Activated gamma-delta T cell treated with Interleukin-2 at 50 U/mL for 16 hours (primary cell): ENCODE results near the gene JARID2.

Experiments
- DNase-seq: peaks from one replicate; pipeline ENCODE4 v3.0.0-alpha.2; 2020

The JARID2 gene

GRCh38 chr6:15247500-15248450 is 1.9 kb downstream of the JARID2 start:
- DNase-seq, result peak; percentile 58

DNA sequence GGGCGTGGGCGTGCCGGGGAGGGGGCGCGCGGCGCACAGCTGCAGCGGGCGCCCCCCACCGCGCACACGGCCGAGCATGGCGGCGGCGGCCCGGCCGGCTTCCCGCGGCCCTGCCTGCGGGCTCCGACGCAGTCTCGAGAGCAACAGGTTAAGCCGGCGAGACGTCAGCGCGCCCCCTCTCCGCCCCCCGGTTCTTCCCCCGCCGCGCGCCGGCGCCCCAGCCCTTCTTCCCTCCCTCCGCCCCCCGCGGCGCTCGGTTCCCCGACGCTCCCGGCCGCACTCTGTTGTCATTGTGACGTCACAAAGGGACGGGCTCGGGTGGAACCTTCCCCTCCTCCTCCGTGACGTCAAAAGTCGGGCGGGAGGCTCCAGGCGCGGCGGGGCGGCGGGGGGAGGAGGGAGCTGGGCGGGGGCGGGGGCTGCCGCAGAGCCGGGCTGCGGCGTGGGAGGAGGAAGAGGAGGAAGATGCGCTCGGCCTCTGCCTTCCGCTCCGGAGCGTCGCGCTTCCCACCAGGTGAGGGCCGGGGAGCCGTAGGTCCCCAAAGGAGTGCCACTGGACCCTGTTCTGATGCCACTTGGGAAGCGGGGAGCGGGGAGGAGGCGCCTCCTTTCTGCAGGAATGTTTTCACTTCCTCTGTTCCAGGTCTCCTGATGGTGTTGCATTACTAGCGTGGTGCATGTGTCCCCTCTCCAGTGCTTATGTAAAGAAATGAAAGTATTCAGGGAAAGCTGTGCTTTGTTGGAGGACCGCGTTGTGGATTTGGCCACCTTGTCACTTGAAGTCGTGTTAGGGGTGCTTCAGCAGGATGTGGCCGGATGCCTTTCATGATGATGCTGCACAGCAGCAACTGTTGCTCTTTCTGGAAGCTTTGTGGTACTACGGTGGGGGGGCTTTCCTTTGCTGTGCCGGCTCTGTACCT is 2.8 kb downstream of the JARID2 start:
- DNase-seq, result peak; percentile 92

- no peak for DNase-seq
Observed at GRCh38 chr6:15249371-15250019, 3.6 kb downstream of the JARID2 start.

- DNase-seq, result no peak
Observed at GRCh38 chr6:15250187-15251168, 4.6 kb downstream of the JARID2 start.

DNA sequence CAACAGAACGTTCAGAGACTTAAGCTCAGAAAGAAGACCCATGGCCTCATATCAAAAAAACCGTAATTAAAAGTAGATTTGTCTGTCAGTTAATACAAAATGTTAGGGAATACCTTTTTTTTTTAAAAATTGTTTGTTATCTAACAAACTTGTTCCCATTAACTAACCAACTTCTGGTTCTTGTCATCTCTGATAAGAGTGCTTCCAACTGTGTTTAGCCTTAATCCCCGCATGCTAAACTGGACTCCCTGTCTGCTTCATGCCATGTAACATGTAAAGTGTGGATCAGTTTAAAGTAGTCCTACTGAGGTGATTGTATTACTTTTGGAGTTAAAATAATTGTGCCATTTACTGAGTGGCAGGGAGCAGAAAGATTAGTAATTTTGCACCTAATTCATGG is 6.3 kb downstream of the JARID2 start:
- DNase-seq, result no peak

DNA sequence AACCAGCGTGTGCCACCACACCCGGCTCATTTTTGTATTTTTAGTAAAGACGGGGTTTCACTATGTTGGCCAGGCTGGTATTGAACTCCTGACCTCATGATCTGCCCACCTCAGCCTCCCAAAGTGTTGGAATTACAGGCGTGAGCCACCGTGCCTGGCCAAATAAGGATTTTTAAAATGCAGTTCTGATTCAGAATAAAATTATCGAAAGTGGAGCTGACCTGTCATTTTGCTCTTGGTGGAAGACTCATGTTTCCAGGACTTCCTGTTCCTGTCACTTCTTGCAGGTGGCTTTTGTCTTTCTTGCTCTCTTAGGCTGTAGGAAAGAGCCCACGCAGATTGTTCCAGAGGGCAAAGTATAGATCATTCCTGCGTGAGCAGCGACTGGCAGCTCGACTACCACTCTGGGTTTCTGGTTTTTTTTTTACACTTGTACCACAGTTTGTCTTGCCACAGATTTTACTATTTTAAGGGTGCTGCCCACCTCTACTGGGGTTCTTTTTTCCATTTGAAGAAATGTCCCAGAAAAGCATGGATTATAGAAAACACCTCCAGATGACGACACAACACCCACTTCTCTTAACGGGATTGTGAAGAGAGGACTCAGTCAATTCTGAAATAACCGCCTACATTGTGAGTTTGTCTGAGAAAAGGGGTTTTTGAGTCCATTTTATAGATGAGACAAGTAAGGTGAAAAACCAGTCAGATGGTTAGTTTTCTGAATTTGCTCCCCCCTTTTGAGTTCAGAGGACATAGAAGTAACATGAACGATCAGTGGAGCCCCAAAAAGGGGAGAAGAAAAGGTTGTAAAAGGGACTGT is 7.5 kb downstream of the JARID2 start:
- DNase-seq, result no peak

DNA sequence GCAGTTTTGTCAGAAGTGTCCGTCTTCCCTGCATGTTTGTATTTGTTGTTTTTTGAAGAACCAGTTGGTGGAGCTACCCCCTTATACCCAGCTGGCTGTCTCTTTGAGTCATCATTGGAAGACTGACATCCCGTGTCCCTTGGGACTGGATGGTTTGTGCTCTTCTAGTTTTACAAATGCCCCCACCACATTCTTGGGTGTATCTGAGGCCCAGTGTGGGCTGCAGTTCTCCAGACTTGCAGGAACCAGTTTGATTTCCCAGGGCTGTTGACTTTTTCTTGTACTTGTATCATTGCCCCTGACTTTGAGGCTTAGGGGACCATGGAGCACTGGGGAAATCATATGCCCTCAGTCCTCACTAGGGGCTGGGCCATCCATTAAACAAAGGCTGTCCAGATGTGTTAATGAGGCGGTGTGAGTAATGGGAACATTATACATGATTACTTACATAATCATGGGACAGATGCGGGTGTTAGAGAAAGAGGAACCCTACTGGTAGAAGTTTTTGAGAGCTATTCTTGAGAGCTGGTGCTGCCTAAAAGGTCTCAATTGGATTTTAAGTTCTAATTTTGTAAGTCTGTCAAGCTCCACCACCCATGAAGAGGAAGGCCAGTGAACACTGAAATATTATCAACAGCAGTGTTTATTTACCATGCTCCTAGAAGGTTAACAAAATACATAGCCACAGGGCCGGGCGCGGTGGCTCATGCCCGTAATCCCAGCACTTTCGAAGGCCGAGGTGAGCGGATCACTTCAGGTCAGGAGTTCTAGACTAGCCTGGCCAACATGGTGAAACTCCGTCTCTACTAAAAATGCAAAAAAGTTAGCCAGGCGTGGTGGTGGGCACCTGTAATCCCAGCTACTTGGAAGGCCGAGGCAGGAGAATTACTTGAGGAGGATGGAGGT is 8.5 kb downstream of the JARID2 start:
- no peak for DNase-seq

- no peak for DNase-seq
Observed at GRCh38 chr6:15255481-15255880, 9.6 kb downstream of the JARID2 start.

DNA sequence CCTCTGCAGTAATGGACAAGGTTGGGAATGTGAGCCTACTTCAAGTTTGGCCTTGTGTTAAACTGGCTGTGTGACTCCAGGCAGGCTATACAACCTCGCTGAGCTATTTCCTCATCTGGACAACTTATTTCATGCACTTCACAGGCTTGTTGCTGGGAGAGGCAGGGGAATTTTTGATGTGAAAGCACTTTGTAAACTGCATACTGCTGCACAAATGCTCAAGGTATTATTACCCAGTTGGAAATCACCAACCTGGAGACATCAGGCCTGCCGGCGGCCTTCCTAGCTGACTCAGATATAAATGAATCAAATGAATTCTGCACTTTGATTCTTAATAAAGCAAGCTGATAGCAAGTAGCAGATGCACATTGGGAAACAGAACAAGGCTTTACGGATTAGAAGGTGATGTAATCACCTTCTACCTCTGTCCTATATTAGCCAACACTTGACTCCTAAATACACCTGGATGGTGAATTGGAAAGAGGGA is 10.1 kb downstream of the JARID2 start:
- no peak for DNase-seq

DNA sequence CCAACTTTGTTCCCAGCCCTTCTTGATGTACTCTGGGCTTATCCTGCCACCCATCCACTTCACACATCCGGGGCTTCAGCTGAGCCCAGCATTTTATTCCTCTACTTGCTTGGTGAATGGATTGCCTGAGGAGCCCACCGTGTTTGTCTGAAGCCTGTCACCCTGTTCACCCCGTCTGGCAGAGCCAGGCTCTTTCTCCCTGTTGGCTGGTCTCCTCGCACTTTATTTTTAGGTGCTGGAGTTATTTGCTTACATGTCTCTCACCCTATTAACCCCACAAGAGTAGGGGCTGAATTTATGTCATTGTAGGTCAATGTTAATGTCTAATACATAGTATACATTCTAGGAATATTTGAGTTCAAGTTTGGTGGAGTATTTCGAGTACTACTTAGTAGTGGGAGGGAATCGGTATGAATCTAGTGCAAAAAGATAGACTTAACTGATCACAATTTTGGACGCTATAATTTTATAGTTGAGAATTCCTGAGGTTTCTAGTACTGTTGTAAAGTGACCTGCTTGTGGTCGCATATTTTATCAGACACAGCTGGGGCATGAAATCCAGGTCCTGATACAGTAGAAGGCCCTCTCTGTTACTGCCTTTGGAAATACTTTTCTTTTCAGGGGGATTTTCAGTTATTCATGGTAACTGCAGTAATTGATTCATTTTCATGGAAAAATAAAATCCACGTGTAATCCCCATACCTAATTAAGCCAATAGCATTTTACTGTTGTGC is 10.8 kb downstream of the JARID2 start:
- DNase-seq, result no peak

- no peak for DNase-seq
Observed at GRCh38 chr6:15257357-15258132, 11.7 kb downstream of the JARID2 start.

DNA sequence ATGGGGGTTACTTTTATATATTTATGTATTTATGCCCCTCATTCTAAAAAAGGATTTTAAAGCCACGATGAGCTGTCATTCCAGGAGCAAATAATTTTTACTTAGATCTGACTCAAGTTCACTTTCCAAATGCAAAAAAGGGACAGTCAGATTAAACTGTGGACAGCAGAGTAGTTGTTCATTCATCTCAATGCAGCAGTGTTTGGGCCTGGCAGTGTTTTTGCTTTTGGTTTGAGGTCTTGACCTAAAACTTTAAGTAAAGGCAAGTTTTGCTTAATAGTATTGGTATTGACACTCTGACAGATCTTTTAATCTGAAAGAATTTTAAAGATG is 13.9 kb downstream of the JARID2 start:
- DNase-seq, result no peak

- no peak for DNase-seq
Observed at GRCh38 chr6:15260099-15260821, 14.4 kb downstream of the JARID2 start.

DNA sequence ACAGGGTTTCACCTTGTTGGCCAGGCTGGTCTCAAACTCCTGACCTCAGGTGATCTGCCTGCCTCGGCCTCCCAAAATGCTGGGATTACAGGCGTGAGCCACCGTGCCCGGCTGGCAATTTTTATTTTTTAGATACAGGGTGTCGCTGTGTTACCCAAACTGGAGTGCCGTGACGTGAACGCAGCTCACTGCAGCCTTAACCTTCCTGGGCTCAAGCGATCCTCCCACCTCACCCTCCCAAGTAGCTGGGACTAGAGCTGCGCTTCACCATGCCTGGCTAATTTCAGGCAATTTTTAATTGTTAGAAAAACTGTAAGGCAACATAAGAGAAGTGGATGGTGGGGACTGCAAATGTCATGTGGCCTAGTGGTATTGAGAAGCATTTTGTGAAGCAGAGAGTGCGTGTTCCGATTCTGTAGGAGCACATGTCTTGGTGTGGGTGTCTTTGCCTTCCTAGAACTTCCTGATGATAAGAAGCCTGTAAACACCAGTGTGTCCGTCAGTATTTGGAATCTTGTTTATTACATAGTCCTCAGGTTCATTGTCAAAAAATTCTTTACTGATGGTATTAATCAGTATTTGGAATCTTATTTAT is 18.0 kb downstream of the JARID2 start:
- no peak for DNase-seq

GRCh38 chr6:15264412-15264811 is 18.5 kb downstream of the JARID2 start:
- no peak for DNase-seq

DNA sequence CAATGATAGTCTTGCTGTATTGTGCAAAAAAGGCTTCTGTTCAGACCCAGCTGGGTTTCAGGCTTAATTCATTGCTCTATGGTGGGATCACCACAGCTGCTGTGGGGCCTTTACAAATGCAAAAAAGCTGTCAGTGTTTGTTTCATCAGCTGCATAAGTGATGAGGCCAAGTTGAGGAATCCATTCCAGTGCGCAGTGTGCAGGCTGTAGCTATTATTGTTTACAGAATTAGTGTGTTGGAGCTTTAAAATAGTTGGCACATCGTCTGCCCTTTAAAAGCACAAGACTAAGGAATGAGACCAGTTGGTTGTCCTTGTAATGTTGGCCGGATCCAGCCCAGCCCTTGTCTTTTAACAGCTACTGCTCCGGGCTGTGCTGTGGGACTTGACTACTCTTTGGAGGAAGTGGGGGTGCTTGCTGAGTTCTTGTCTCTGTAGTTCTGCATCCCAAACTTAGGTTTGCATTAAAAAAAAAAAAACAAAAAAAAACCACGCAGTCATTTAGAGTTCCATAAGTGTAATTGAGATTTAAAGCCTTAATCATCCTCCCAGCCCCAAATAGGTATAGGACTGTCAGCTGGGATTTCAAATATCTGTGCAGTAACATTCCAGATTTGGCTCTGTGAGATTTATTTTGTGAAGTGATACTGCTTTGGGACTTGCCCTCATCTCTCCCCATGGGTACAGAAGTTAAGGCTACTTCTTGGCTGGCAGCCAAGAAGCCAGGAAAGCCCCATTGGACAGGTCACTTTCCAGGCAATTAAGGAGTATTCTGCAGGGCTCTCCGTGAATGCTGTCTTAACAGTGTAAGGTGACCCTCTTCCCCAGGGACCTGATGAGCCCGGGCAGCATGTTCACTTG is 19.3 kb downstream of the JARID2 start:
- no peak for DNase-seq
